Right atrium auricular region (tissue), 2 donors: ENCODE data around the gene ZNF385B. TPM values are rescaled to one million over a fixed set of nuclear protein-coding genes. Genes with fewer than 3 reads are reported as not detected.

Experiments
- DNase-seq: peaks from one replicate; pipeline ENCODE4 v3.0.0-alpha.2; 2019; ENCODE audit warnings: low spot score
- H3K27ac ChIP-seq, 2 donors: fragments of 200-600 bp; sonication (generic); 1 replicate in 1 of 2; 2 replicates in 1 of 2; pipeline ENCODE4 v1.5.1; 2016 to 2019
- H3K27me3 ChIP-seq, 2 donors: fragments of 200-600 bp; sonication (generic); one replicate each; pipeline versions ENCODE4 v1.5.1 to v1.6.0; 2017 to 2019
- H3K36me3 ChIP-seq: fragments of 200-600 bp; sonication (generic); one replicate; pipeline ENCODE4 v1.5.1; 2016
- H3K4me1 ChIP-seq, 2 donors: fragments of 200-600 bp; sonication (generic); one replicate each; pipeline versions ENCODE4 v1.5.1 to v1.6.0; 2017 to 2019
- H3K4me3 ChIP-seq, 2 donors: fragments of 200-600 bp; sonication (generic); 1 replicate in 1 of 2; 2 replicates in 1 of 2; pipeline ENCODE4 v1.5.1; 2017 to 2019; ENCODE audit warnings: mild to moderate bottlenecking in 1 of 2, moderate library complexity in 1 of 2
- H3K9me3 ChIP-seq, 2 donors: fragments of 200-600 bp; sonication (generic); one replicate each; pipeline ENCODE4 v1.5.1; 2019
- total RNA-seq, 2 donors: library from RNA; depleted of rRNA; stranded (reverse); fragments of >200 nt; gene quantifications; one replicate each; pipeline ENCODE4 v1.1.0, GENCODE V29; 2016
- TF ChIP-seq, protein P1 (sequence below), 2 donors: fragments of 200-600 bp; sonication (generic); IDR thresholded peaks; one replicate each; pipeline ENCODE4 v1.5.1; 2019; ENCODE audit warnings: antibody characterized with exemption in 2 of 2

ZNF385B gene
- total RNA-seq, 2 donors from 2014 or later = 23.2 to 33.3 TPM

DNA sequence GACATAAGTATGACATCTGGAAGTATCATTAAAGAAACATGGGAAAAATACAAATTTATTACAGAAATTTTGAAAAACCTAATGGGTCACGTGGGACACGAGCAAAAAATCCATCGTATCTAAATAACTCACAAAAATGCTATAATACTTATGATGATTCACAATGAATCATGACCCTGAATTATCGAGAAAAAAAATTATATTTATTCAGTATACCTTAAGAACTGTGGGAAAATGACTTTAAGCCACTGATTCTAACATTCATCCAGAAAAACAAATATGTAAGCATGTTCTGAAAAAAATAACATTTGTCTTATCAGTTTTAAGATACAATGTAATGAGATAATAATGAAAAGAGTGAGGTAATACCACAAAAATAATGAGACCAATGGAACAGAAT lies 51.8 kb downstream of the ZNF385B start:
- Histone ChIP-seq H3K27me3 (no peaks in the 10 kb centered on the region), H3K9me3 (peaks cover 0 to 6% of the 10 kb centered on the region in 2 donors), H3K4me1 (no peaks in the 10 kb centered on the region), H3K27ac (no peak overlapping the region), H3K4me3 (no peak overlapping the region), H3K36me3 (no peaks in the 10 kb centered on the region)
- TF ChIP-seq, protein P1, sequence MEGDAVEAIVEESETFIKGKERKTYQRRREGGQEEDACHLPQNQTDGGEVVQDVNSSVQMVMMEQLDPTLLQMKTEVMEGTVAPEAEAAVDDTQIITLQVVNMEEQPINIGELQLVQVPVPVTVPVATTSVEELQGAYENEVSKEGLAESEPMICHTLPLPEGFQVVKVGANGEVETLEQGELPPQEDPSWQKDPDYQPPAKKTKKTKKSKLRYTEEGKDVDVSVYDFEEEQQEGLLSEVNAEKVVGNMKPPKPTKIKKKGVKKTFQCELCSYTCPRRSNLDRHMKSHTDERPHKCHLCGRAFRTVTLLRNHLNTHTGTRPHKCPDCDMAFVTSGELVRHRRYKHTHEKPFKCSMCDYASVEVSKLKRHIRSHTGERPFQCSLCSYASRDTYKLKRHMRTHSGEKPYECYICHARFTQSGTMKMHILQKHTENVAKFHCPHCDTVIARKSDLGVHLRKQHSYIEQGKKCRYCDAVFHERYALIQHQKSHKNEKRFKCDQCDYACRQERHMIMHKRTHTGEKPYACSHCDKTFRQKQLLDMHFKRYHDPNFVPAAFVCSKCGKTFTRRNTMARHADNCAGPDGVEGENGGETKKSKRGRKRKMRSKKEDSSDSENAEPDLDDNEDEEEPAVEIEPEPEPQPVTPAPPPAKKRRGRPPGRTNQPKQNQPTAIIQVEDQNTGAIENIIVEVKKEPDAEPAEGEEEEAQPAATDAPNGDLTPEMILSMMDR (IDR thresholded peaks at IDR 0.05) = no peak
- DNase-seq = no peak

GRCh38 chr2:179805001-179805400 lies 56.4 kb downstream of the ZNF385B start:
- TF ChIP-seq, protein P1 (IDR thresholded peaks at IDR 0.05) = no peak
- Histone ChIP-seq H3K4me3 (no peak overlapping the region), H3K36me3 (no peaks in the 10 kb centered on the region), H3K4me1 (no peaks in the 10 kb centered on the region), H3K27me3 (no peaks in the 10 kb centered on the region), H3K9me3 (no peaks in the 10 kb centered on the region), H3K27ac (no peak overlapping the region)
- DNase-seq = no peak

DNA sequence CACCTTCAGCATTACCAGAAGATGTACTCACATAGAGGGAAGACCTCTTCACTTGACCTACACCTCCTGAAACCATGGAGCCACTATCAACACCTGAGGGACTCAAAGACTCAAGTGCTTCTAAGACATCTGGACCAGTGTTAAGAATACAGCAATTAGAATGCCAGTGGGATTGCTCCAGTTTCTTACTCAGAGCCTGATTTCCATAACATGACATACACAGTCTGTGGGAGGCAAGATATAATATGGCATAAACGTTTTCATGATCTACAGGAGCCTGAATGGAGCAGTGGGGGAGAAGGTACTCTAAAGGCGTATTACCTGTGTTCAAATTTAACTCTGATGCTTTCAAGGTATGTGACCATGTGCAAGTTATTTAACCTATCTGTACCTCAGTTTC lies 57.2 kb downstream of the ZNF385B start:
- H3K27ac ChIP-seq = no peak overlapping the region
- H3K4me1 ChIP-seq = no peaks in the 10 kb centered on the region
- no peaks in the 10 kb centered on the region for H3K9me3 ChIP-seq
- no peak overlapping the region for H3K4me3 ChIP-seq
- no peaks in the 10 kb centered on the region for H3K36me3 ChIP-seq
- H3K27me3 ChIP-seq = no peaks in the 10 kb centered on the region
- DNase-seq = no peak
- TF ChIP-seq, protein P1 (IDR thresholded peaks at IDR 0.05) = no peak

DNA sequence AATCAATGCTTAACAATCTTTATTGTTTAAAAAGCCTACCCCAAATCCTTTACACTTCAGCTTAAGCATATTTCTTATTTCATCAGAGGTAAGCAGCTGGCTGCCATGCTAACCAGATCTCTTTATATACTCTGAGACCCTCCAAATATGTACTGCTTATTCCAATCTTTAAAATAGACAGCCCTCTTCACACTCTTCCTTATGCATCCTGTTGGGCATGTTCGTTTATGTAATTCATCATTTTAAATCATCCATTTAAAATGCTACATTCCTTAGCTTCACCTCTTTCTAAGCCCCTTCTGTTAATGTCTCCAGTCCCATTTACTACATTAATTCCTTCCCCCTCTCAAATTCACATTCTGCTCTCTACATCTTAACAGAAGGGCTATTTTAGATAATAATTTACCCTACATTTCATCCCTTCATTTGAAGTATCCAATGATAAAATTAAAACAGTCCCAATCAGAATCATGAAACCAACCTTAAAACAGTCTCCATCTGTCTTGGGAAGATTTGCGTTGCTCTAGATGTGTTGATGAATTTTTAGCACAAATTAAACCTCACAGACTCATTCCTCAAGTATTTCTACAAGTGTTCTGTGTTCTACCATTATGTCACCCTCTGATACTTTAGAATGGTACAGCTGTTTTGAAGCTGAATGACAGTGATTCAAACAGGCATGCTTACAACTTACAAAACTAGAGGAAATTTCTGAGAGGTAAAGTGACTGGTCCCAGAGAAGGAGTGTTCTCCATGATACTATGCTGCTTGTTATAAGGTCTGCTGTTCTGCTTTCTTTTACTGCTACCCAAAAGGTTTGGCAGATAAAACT lies 59.1 kb downstream of the ZNF385B start:
- no peak overlapping the region for H3K4me3 ChIP-seq
- DNase-seq = no peak
- TF ChIP-seq, protein P1 (IDR thresholded peaks at IDR 0.05) = no peak
- no peaks in the 10 kb centered on the region for H3K36me3 ChIP-seq
- no peaks in the 10 kb centered on the region for H3K27me3 ChIP-seq
- no peaks in the 10 kb centered on the region for H3K9me3 ChIP-seq
- H3K4me1 ChIP-seq = no peaks in the 10 kb centered on the region
- H3K27ac ChIP-seq = no peak overlapping the region

DNA sequence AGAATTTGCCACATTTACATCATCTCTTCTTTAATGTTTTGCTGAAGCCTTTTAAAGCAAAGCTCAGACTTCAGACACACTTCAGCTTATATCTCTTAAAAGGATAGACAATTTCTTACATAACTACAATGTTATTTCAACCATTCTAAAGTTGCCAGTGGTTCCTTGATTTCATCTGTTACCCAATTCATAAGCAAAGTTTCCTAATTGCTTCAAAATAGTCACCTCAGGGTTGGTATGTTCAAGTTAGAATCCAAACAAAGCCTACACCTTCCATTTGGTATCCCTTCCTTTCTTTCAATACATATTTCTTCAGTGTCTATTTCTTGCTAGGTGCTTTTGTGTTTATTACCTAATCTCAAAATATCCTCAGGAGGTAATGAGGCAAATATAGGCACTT lies 60.6 kb downstream of the ZNF385B start:
- H3K36me3 ChIP-seq = no peaks in the 10 kb centered on the region
- no peaks in the 10 kb centered on the region for H3K4me1 ChIP-seq
- H3K27ac ChIP-seq = no peak overlapping the region
- no peaks in the 10 kb centered on the region for H3K27me3 ChIP-seq
- H3K9me3 ChIP-seq = no peaks in the 10 kb centered on the region
- no peak for DNase-seq
- H3K4me3 ChIP-seq = no peak overlapping the region
- TF ChIP-seq, protein P1 (IDR thresholded peaks at IDR 0.05) = no peak
